Left colon (tissue), 2 donors: Measurements from ENCODE around the gene PUM2. TPM values are rescaled to one million over a fixed set of nuclear protein-coding genes. Genes with fewer than 3 reads are reported as not detected.
"Not testable (repeated sequence)": the region's sequence is repeated elsewhere in the genome, so short reads cannot be mapped to it uniquely, and the experiment has no call there.

ENCODE experiments used
- ATAC-seq: fragments of 200-7000 bp; cut with Tn5 transposase; one replicate; pipeline ENCODE4 v1.9.1; 2020; ENCODE audit warnings: mild to moderate bottlenecking, moderate library complexity
- DNase-seq, 2 donors: peaks; one replicate each; pipeline ENCODE4 v3.0.0-alpha.2; 2020
- intact Hi-C, 2 donors: fragments of 100-400 bp; cut with DNase I in 1 of 2; cut with micrococcal nuclease in 1 of 2; formaldehyde crosslinking; loops; one replicate each; pipeline versions ENCODE4 v1.11.2 to v1.14.0; 2022; cut with DNase I, micrococcal nuclease
- long read RNA-seq: library from polyadenylated mRNA; unstranded; transcript quantifications from one replicate; pipeline ENCODE4 v2.0.0, GENCODE V29; 2021
- total RNA-seq, 2 donors: library from RNA; stranded (reverse); fragmentation: NEBNext Ultra II Directional; extraction: Animal tissue kit (Norgen Biotek cat#: 25700); gene quantifications; one replicate each; pipeline ENCODE4 v1.2.1, GENCODE V29; 2021
- donor health status: DM: no; HTN: no; CAD: no.
- donor health status: DM: yes; HTN: yes; CAD: no.

PUM2 gene, protein sequence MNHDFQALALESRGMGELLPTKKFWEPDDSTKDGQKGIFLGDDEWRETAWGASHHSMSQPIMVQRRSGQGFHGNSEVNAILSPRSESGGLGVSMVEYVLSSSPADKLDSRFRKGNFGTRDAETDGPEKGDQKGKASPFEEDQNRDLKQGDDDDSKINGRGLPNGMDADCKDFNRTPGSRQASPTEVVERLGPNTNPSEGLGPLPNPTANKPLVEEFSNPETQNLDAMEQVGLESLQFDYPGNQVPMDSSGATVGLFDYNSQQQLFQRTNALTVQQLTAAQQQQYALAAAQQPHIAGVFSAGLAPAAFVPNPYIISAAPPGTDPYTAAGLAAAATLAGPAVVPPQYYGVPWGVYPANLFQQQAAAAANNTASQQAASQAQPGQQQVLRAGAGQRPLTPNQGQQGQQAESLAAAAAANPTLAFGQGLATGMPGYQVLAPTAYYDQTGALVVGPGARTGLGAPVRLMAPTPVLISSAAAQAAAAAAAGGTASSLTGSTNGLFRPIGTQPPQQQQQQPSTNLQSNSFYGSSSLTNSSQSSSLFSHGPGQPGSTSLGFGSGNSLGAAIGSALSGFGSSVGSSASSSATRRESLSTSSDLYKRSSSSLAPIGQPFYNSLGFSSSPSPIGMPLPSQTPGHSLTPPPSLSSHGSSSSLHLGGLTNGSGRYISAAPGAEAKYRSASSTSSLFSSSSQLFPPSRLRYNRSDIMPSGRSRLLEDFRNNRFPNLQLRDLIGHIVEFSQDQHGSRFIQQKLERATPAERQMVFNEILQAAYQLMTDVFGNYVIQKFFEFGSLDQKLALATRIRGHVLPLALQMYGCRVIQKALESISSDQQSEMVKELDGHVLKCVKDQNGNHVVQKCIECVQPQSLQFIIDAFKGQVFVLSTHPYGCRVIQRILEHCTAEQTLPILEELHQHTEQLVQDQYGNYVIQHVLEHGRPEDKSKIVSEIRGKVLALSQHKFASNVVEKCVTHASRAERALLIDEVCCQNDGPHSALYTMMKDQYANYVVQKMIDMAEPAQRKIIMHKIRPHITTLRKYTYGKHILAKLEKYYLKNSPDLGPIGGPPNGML
- 100 to 1,000 TPM in 1 of 2 donors, 10 to 100 TPM in 1; 99.4 to 109 TPM for total RNA-seq
- long read RNA-seq, partial matches to known transcripts, result 8 of 23 reads
- long read RNA-seq, other reads (novel, unspliced or antisense), result 13 of 23 reads

DNA sequence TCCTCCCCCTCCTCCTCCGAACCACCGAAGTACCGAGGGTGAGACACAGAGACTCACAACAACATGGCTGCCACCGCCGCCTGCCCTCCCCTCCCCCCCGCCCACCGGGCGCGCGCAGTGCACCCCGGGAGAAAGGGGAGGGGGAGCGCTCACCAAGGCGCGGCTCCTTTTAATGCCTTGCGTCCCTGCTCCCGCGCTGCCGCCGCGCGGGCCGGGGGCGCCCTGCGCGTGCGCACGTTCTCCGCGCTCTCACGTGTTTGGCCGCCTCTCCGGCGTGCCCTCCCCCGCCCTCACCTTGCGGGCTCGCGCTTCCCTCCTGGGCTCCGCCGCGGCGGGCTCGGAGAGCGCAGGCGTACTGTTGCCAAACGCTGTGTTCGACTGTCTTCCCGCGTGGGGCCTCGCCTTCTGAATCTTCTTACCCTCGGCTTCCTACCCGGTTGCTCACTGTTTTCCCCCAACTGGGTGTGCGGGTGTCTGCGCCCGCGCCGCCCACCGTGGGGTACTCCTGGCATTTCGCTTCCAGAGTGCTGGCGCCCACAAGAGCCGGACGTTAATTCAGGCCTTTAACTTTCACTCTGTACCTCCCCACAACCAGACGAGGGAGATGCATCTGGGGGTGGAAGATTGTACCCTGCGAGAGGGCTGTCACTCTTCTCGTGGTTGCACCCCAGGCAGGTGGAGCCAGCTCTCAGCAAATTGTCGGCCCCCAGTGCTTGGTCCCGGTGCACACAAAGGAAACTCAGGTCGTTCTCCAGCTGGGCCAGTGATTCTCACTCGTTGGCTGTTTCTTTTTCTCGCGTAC lies at the start of gene PUM2:
Gene PUM2, minus strand, starts transcription at position 92 of the 802 bp plus-strand sequence. CDS start 23,484 bp downstream, outside the sequence.
- ATAC-seq, result peak; percentile 89
- intact Hi-C loops, result no loop called here
- DNase-seq, result peak; percentile 92 to 93

DNA sequence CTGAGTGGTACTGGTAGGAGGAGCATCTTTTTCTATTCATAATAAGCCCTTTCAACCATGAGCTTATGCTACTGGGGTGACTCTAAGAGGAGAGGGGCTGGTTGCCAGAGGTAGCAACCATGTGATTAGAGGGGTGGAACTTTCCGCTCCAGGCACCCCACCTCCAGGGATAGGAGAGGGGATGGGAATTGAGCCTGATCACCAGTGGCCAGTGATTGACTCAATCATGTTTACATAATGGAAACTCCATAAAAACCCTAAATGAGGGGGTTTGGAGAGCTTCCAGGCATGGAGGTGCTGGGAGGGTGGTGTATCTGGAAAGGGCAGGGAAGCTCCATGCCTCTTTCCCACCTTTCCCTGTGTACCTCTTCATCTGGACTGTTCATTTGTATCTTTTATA lies 49.7 kb upstream of the PUM2 start:
- intact Hi-C loops, result no loop called here
- ATAC-seq (no peak), DNase-seq (no peak)

DNA sequence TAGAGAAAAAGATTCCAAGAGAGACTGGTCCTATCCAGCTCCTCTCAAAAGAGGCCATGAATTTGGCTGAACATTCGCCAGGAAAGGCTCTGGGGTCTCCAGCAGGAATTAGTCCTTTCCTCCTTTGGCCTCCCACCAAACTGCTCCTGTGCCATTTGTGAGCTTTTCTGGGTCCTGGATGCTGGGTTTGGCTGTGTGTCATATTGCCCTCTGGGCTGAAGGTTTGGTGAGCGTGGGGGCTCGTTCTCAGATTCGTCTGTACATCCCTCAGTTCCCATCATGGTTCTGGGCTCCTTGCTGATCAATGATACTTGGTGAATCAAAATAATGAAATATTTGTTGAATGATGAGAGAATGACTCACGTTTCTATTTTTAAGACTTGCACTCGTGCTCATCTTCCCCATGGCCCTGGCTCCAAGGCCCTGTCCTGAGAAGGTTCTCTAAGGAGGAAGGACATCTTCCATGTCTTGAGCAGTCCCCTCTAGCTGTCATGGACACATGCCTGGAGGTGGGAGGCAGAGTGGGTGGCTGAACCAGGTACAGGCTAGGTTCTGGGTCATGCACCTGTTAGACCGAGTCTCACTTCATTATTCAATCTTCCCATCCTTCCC lies 48.4 kb upstream of the PUM2 start:
- no peak for DNase-seq
- intact Hi-C loops, result loop anchor here in 1 of 2 donors (5.0 kb wide), 1 partner anchor 238 kb away; no protein-coding TSS in a partner anchor
- no peak for ATAC-seq

- intact Hi-C loops, result loop anchor here in 1 of 2 donors (5.0 kb wide), 1 partner anchor 239 kb away; no protein-coding TSS in a partner anchor
- ATAC-seq, result no peak
- DNase-seq, result no peak
These were observed 47.3 kb upstream of the PUM2 start for GRCh38 chr2:20397811-20398447.

DNA sequence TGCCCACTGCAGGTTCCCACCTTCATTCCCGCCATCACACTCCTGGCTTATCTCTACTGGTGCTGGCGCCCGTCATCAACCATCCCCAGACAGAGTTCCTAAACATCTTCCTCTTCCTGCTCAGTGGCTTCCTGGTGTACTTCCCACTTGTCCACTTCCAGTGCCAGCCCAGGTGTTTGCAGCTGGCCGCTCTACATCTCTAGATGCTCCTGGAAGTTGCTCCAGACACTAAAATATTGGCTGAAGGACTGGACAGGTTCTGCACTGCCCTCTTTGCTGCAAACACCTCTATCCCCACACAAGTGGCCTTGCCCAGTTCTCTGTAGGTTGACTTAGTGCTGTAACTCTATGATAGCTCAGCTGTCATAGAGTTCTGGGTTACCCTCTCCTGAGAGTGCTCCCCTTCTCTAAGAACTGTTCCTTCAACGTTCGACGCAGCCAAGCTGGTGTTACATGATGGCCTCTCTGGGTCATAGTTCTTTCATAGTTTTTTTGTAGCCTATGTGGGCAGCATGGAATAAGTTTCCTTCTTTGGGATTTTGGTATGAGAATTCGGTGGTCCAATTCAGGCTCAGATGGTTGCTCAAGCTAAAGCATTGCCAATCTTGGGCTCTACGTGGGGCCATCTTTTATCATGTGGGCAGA lies 45.8 kb upstream of the PUM2 start:
- intact Hi-C loops, result loop anchor here in 1 of 2 donors (5.0 kb wide), 1 partner anchor 241 kb away; no protein-coding TSS in a partner anchor
- peak; percentile 41 for ATAC-seq
- DNase-seq, result no peak

DNA sequence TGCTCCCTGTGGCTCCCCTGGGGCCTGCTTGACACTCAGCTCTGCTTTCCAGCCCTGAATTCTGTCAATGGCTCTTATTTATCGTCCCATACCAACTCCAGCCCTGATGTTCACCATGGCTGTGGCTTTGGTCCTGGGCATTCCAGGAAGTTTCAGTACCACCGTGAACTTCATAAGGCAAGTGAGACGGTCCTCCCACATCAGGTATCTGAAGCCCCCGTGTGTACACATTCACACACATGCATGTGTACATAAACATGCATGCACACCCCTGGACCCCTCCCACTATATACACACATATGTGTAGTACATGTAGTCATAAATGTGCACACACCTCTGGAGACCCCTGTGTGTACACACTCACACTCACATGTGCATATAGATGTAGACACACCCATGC lies 43.3 kb upstream of the PUM2 start:
- DNase-seq (no peak), ATAC-seq (no peak)
- intact Hi-C loops, result no loop called here

- intact Hi-C loops, result no loop called here
- DNase-seq, result no peak
- peak; percentile 51 for ATAC-seq
These were observed 41.5 kb upstream of the PUM2 start for GRCh38 chr2:20391951-20392699.

DNA sequence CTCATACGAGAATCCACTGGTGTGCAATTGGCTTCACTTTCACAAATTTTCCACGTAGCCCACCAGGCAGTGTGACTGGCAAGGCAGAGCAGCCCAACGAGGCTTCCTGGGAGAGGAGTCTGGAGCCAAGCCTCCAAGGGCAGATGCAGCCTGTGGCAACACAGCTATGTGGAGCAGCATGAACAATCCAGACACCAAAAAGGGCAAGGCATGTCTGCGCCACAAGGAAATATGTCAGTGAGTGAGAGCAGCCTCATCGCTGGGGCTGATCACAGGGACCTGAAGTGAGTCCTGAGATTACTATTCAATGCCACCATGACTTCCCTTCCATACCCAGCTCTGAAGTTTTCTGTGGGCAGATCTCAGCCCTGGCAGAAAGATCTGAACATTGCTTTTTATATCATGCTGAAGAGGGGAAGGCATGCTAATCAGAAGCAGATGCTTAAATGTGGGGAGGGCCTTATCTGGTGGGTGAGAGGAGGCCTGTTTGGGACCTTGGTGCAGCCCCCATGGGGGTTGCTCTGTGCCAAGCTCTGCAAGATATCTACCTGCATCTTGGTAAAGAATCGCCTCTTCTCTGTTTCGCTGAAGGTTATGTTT lies 40.0 kb upstream of the PUM2 start:
- ATAC-seq (no peak), DNase-seq (no peak)
- intact Hi-C loops, result no loop called here

GRCh38 chr2:20384953-20385352 lies 34.3 kb upstream of the PUM2 start:
- DNase-seq (peak in 1 of 2 donors; percentile 44), ATAC-seq (peak; percentile 84)
- intact Hi-C loops, result no loop called here

DNA sequence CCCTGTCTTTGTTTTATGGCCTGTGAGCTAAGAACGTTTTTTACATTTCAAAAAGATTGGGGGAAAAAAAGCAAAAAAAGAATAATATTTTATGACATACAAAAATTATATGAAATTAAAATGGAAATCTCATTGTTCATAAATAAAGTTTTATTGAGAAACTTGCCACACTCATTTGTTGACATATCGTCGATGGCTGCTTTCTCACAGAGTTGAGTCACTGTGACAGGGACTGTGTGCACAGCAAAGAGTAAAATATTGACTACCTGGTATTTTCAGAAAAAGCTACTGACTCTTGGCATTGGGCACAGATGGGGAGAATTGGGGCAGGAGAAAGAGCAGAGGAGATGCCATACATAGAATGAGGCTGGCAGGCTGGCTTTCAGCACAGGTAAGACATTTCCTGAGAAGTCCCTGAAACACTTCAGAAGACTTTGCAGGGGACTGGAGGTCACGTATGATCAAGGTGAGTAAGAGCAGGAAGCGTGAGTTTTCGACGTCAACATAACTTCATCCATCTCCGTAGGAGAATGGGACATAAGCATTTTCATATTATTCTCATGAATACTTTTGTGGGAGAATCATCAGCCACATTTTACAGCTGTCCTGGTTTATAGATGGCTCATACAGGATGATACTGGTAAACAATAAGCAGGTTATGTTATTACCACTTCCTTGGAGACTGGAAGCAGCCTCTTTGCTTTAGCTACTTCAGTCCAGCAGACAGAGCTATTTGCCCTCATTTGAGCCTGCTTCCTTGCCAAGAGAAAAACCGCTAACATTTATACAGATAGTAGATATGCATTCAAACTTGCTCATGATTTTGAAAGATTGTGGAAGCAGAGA lies 32.5 kb upstream of the PUM2 start:
- DNase-seq (no peak), ATAC-seq (peak; percentile 53)
- intact Hi-C loops, result no loop called here

DNA sequence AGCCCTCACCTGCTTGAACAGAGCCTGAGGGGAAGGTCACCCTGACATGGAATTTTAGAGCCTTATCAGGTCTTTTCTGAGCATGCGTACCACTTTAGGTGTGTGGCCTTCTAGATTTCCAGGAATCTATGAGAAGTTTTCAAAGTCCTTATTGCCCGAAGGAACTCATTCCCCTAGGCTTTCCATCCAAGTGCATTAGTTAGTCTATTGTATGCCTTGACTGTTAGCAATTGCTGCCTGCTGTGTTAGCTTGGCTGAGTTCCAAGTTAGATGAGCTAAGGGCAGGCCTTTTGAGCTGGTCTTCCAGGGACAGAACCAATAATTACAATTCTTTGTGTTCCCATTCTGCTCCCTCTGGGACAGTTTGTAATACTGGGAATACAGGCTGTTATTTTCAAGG lies 30.8 kb upstream of the PUM2 start:
- DNase-seq, result peak in 1 of 2 donors; percentile 48

GRCh38 chr2:20378891-20379519 lies 28.4 kb upstream of the PUM2 start:
- DNase-seq, result peak; percentile 83 to 88
- intact Hi-C loops, result no loop called here
- ATAC-seq, result peak; percentile 89

More for the DNA sequence above, 30.8 kb upstream of the PUM2 start:
- ATAC-seq, result peak; percentile 43
- intact Hi-C loops, result no loop called here

DNA sequence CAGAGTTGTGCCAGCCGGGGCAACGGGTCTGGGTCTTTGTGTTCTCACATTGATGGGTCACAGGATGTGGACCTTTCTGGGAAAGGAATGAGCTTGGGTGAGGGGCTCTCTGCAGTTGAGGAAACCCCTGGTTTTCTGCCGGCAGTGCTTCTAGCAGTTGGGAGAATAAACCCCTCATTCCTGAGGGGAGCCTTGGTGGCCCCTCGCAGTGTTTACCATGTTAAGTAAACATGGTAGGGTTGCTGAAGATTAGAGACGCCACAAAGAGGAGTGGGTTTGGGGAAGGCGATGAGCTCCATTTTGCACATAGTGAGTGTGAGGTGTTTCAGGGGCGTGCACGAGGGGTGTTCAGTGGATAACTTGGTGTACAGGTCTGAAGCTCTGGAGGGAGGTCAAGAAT lies 27.7 kb upstream of the PUM2 start:
- intact Hi-C loops, result no loop called here
- ATAC-seq (no peak), DNase-seq (no peak)

DNA sequence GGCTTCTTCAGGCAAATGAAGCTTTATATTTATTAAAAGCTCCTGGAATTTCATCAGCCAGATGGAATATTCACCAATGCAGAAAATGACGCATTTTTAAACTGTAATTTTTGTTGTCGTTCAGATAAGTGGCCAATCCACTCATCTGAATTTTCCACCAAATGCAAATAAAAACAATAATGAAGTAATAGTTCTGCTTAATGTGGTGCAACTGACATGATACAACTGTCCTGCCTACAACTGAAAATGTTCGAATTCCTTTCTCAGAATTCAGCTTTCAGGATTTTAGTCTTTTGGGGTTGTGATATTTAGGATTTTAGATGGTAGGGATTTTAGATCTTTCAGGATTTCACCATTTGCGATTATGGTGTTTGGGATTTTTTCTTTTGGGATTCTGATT lies 27.1 kb upstream of the PUM2 start:
- ATAC-seq (no peak), DNase-seq (no peak)
- intact Hi-C loops, result no loop called here

GRCh38 chr2:20374982-20375381 lies 24.3 kb upstream of the PUM2 start:
- DNase-seq, intact Hi-C loops, ATAC-seq: not testable (repeated sequence)
